Stimulated activated CD8-positive, alpha-beta memory T cell treated with anti-CD3 and anti-CD28 coated beads, Interleukin-12 subunit alpha, Interleukin-12 subunit beta, amount 100 ng/mL, for 4 hours (primary cell): ENCODE data around the gene RAB4B.
A peak's percentile ranks its signal among the peaks of the same experiment; 100 is the strongest.
"Not testable (repeated sequence)": the region's sequence is repeated elsewhere in the genome, so short reads cannot be mapped to it uniquely, and the experiment has no call there.

Experiments
- DNase-seq: peaks from one replicate; pipeline ENCODE4 v3.0.0-alpha.2; 2020; ENCODE audit warnings: low read depth

Gene RAB4B

GRCh38 chr19:40803857-40804782 lies 26.1 kb downstream of the RAB4B start:
- DNase-seq = no peak

GRCh38 chr19:40804783-40805242 lies 26.8 kb downstream of the RAB4B start:
- no peak for DNase-seq

- no peak for DNase-seq
Observed at GRCh38 chr19:40805258-40805868, 27.3 kb downstream of the RAB4B start.

- peak; percentile 54 for DNase-seq
Observed at GRCh38 chr19:40806423-40807146, 28.5 kb downstream of the RAB4B start.

GRCh38 chr19:40807147-40808020 lies 29.3 kb downstream of the RAB4B start:
- DNase-seq = no peak

- no peak for DNase-seq
Observed at GRCh38 chr19:40808021-40808325, 29.9 kb downstream of the RAB4B start.

GRCh38 chr19:40808497-40808896 lies 30.4 kb downstream of the RAB4B start:
- no peak for DNase-seq

- DNase-seq = no peak
Observed at GRCh38 chr19:40809358-40810086, 31.5 kb downstream of the RAB4B start.

GRCh38 chr19:40810160-40810559 lies 32.1 kb downstream of the RAB4B start:
- DNase-seq = no peak

GRCh38 chr19:40810649-40811408 lies 32.8 kb downstream of the RAB4B start:
- not testable (repeated sequence) for DNase-seq

GRCh38 chr19:40811478-40812341 lies 33.7 kb downstream of the RAB4B start:
- DNase-seq = no peak

GRCh38 chr19:40812571-40812970 lies 34.5 kb downstream of the RAB4B start:
- not testable (repeated sequence) for DNase-seq

- no peak for DNase-seq
Observed at GRCh38 chr19:40813182-40813581, 35.1 kb downstream of the RAB4B start.

- no peak for DNase-seq
Observed at GRCh38 chr19:40815223-40815622, 37.2 kb downstream of the RAB4B start.

- peak; percentile 65 for DNase-seq
Observed at GRCh38 chr19:40818480-40819399, 40.7 kb downstream of the RAB4B start.

- not testable (repeated sequence) for DNase-seq
Observed at GRCh38 chr19:40819479-40820234, 41.6 kb downstream of the RAB4B start.

- DNase-seq = no peak
Observed at GRCh38 chr19:40822161-40822560, 44.1 kb downstream of the RAB4B start.
